Lower leg skin (tissue), 4 donors: Measurements from ENCODE around the gene ZNF329. TPM values are rescaled to one million over a fixed set of nuclear protein-coding genes. Genes with fewer than 3 reads are reported as not detected.
"Not testable (repeated sequence)": the region's sequence is repeated elsewhere in the genome, so short reads cannot be mapped to it uniquely, and the experiment has no call there.

Experiments
- DNase-seq, 2 donors: peaks; one replicate each; pipeline ENCODE4 v3.0.0-alpha.2; 2019; ENCODE audit warnings: low spot score in 2 of 2
- H3K4me3 ChIP-seq: fragments of 200-600 bp; sonication (generic); 2 replicates; pipeline ENCODE4 v1.5.1; 2017; ENCODE audit warnings: mild to moderate bottlenecking, low read depth; ENCODE audit not compliant: poor library complexity, severe bottlenecking
- CTCF ChIP-seq, 3 donors: fragments of 450-650 bp; IDR thresholded peaks; one replicate each; pipeline ENCODE4 v1.5.1; 2016; ENCODE audit warnings: antibody characterized with exemption in 3 of 3, mild to moderate bottlenecking in 3 of 3, moderate library complexity in 2 of 3
- POLR2A ChIP-seq, 2 donors: fragments of 450-650 bp; IDR thresholded peaks; one replicate each; pipeline ENCODE4 v1.6.1; 2016 to 2017; ENCODE audit warnings: antibody characterized with exemption in 2 of 2, mild to moderate bottlenecking in 1 of 2, moderate library complexity in 1 of 2
- WGBS, 2 donors: methylation state at CpG; one replicate each; pipeline ENCODE4 v1.1.5; 2018; 5-methylcytosine and 5-hydroxymethylcytosine counted together
- intact Hi-C: fragments of 100-400 bp; cut with DNase I; formaldehyde crosslinking; loops from one replicate; pipeline ENCODE4 v1.15.0; 2023; ENCODE audit warnings: low total_unique reads
- total RNA-seq, 4 donors: library from RNA; depleted of rRNA; stranded (reverse); fragments of >200 nt; gene quantifications; one replicate each; pipeline ENCODE4 v1.1.0, GENCODE V29; 2016

The ZNF329 gene
- total RNA-seq, 4 donors from 2014 or later = 8.7 to 12.1 (median 9.2) TPM

- DNase-seq = peak; percentile 91 to 99
- WGBS, 2 donors = 3 to 4% methylated on average over 54 to 58 of the region's 85 CpGs
- no peak for TF ChIP-seq POLR2A (IDR thresholded peaks at IDR 0.05)
- peak in 2 of 3 donors; percentile 77 to 97 for TF ChIP-seq CTCF (IDR thresholded peaks at IDR 0.05)
- intact Hi-C loops = loop anchor here (10.0 kb wide), 1 partner anchor 750 kb away; no protein-coding TSS in a partner anchor
- H3K4me3 ChIP-seq = peak overlapping the region; percentile 78
Measured at GRCh38 chr19:58154679-58155648, 4.4 kb upstream of the ZNF329 start.

- peak overlapping the region; percentile 78 for H3K4me3 ChIP-seq
- TF ChIP-seq CTCF (IDR thresholded peaks at IDR 0.05) = no peak
- TF ChIP-seq POLR2A (IDR thresholded peaks at IDR 0.05) = no peak
- peak in 1 of 2 donors; percentile 13 for DNase-seq
- 8 to 13% methylated on average over 12 of the region's 12 CpGs for WGBS, 2 donors
- intact Hi-C loops = loop anchor here (10.0 kb wide), 1 partner anchor 749 kb away; no protein-coding TSS in a partner anchor
Measured at GRCh38 chr19:58154287-58154678, 3.7 kb upstream of the ZNF329 start.

- no peak overlapping the region for H3K4me3 ChIP-seq
- TF ChIP-seq CTCF (IDR thresholded peaks at IDR 0.05) = no peak
- no peak for TF ChIP-seq POLR2A (IDR thresholded peaks at IDR 0.05)
- 93 to 96% methylated on average over 2 of the region's 2 CpGs for WGBS, 2 donors
- no peak for DNase-seq
- intact Hi-C loops = loop anchor here (10.0 kb wide), 1 partner anchor 749 kb away; no protein-coding TSS in a partner anchor
Measured at GRCh38 chr19:58153386-58153785, 2.8 kb upstream of the ZNF329 start.

GRCh38 chr19:58147475-58147874 is 3.1 kb downstream of the ZNF329 start:
- H3K4me3 ChIP-seq, intact Hi-C loops, DNase-seq: not testable (repeated sequence)
- WGBS, 2 donors = 92 to 99% methylated on average over 10 to 12 of the region's 28 CpGs

GRCh38 chr19:58145849-58146248 is 4.7 kb downstream of the ZNF329 start:
- no peak for TF ChIP-seq CTCF (IDR thresholded peaks at IDR 0.05)
- TF ChIP-seq POLR2A (IDR thresholded peaks at IDR 0.05) = no peak
- WGBS, 2 donors = 96 to 99% methylated on average over 3 of the region's 3 CpGs
- intact Hi-C loops = no loop called here
- DNase-seq = no peak
- H3K4me3 ChIP-seq = no peak overlapping the region

GRCh38 chr19:58134244-58134643 is 16.3 kb downstream of the ZNF329 start:
- no peak for DNase-seq
- WGBS, 2 donors = 96 to 100% methylated on average over 1 of the region's 1 CpG

More at GRCh38 chr19:58134244-58134643, 16.3 kb downstream of the ZNF329 start:
- intact Hi-C loops = no loop called here
- no peak overlapping the region for H3K4me3 ChIP-seq
- TF ChIP-seq CTCF (IDR thresholded peaks at IDR 0.05) (no peak), POLR2A (IDR thresholded peaks at IDR 0.05) (no peak)
